Right lobe of liver (tissue), 6 donors: Measurements from ENCODE around the gene SEC14L5. TPM values are rescaled to one million over a fixed set of nuclear protein-coding genes. Genes with fewer than 3 reads are reported as not detected.
"Not testable (repeated sequence)": the region's sequence is repeated elsewhere in the genome, so short reads cannot be mapped to it uniquely, and the experiment has no call there.

Experiments used
- ATAC-seq, 4 donors: fragments of 200-7000 bp; cut with Tn5 transposase; one replicate each; pipeline ENCODE4 v1.9.1; 2020; ENCODE audit warnings: mild to moderate bottlenecking in 4 of 4, moderate library complexity in 4 of 4
- DNase-seq, 3 donors: peaks; one replicate each; pipeline ENCODE4 v3.0.0-alpha.2; 2020
- H3K27ac ChIP-seq, 3 donors: fragments of 200-600 bp; one replicate each; pipeline ENCODE4 v1.8.0; 2022
- H3K27me3 ChIP-seq, 2 donors: fragments of 200-600 bp; one replicate each; pipeline ENCODE4 v1.8.0; 2022
- H3K36me3 ChIP-seq, 4 donors: fragments of 200-600 bp; sonication (generic) in 1 of 4; one replicate each; pipeline versions ENCODE4 v1.5.1 to v1.8.0; 2017 to 2022; ENCODE audit warnings: control low read depth in 1 of 4
- H3K4me1 ChIP-seq, 4 donors: fragments of 200-600 bp; sonication (generic) in 1 of 4; one replicate each; pipeline versions ENCODE4 v1.5.1 to v1.8.0; 2017 to 2022; ENCODE audit warnings: control low read depth in 1 of 4
- H3K4me3 ChIP-seq, 3 donors: fragments of 200-600 bp; one replicate each; pipeline ENCODE4 v1.8.0; 2022
- H3K9me3 ChIP-seq, 4 donors: fragments of 200-600 bp; sonication (generic) in 1 of 4; one replicate each; pipeline versions ENCODE4 v1.5.1 to v1.8.0; 2017 to 2022; ENCODE audit warnings: control low read depth in 1 of 4
- POLR2A ChIP-seq: fragments of 450-650 bp; IDR thresholded peaks from one replicate; pipeline ENCODE4 v1.6.1; 2017; ENCODE audit warnings: antibody characterized with exemption, mild to moderate bottlenecking
- WGBS: methylation state at CpG from one replicate; pipeline ENCODE4 v1.1.6; 2018; ENCODE audit warnings: low coverage, low lambda C conversion rate; ENCODE audit not compliant: insufficient coverage; ENCODE audit errors: missing lambda C conversion rate; 5-methylcytosine and 5-hydroxymethylcytosine counted together
- intact Hi-C, 2 donors: fragments of 100-400 bp; cut with DNase I; formaldehyde crosslinking; loops; one replicate each; pipeline versions ENCODE4 v1.11.2 to v1.14.1; 2022
- total RNA-seq, 6 experiments: library from RNA; depleted of rRNA in 2 of 6; stranded (reverse); fragments of >200 nt in 2 of 6; fragmentation: NEBNext Ultra II Directional in 3 of 6; extraction: Animal tissue kit (Norgen Biotek cat#: 25700) in 3 of 6; gene quantifications; one replicate each; pipeline versions ENCODE4 v1.1.0 to v1.2.4, GENCODE V29; 2016 to 2023
- TF ChIP-seq, protein P1 (sequence below), 4 donors: fragments of 200-600 bp in 3 of 4; fragments of 450-650 bp in 1 of 4; IDR thresholded peaks; one replicate each; pipeline versions ENCODE4 v1.5.1 to v1.8.0; 2016 to 2022; ENCODE audit warnings: antibody characterized with exemption in 4 of 4, mild to moderate bottlenecking in 2 of 4
- donor health status: DM: no; HTN: yes; CAD: no.
- donor health status: DM: no; HTN: no; CAD: no.
- donor health status: DM: no; HTN: no; CAD: no.
- donor health status: DM: no; HTN: yes; CAD: no.
- donor health status: DM: no; HTN: yes; CAD: no.

Gene SEC14L5
- total RNA-seq, 6 experiments from 2014 or later: 0.09 to 1.1 (median 0.60) TPM; not detected in 1

DNA sequence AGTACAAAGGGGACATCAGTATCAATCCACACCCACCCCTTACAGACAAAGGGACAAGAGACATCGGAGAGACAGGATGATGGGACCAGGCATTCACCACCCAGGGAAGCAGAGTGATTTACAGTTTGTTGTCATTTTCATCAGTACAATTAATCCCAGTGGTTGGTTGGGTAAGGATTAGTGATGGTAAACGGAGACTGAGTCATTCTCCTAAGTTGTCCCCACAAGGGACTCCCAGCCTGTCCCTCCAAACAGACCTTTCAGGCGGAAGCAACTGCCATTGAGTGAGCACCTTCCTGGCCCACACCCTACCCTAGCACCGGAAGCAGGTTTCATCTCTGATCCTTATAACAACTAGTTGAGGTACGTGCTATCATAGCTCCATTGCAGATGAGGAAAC lies 32.3 kb upstream of the SEC14L5 start:
- ATAC-seq (no peak), DNase-seq (no peak)
- no peak overlapping the region for H3K4me3 ChIP-seq
- H3K27ac ChIP-seq: no peak overlapping the region
- H3K4me1 ChIP-seq: peaks cover 0 to 18% (median 9%) of the 10 kb centered on the region in 4 donors
- 71% methylated on average over 2 of the region's 5 CpGs for WGBS
- H3K9me3 ChIP-seq: no peaks in the 10 kb centered on the region
- H3K36me3 ChIP-seq: no peaks in the 10 kb centered on the region
- TF ChIP-seq, protein P1, sequence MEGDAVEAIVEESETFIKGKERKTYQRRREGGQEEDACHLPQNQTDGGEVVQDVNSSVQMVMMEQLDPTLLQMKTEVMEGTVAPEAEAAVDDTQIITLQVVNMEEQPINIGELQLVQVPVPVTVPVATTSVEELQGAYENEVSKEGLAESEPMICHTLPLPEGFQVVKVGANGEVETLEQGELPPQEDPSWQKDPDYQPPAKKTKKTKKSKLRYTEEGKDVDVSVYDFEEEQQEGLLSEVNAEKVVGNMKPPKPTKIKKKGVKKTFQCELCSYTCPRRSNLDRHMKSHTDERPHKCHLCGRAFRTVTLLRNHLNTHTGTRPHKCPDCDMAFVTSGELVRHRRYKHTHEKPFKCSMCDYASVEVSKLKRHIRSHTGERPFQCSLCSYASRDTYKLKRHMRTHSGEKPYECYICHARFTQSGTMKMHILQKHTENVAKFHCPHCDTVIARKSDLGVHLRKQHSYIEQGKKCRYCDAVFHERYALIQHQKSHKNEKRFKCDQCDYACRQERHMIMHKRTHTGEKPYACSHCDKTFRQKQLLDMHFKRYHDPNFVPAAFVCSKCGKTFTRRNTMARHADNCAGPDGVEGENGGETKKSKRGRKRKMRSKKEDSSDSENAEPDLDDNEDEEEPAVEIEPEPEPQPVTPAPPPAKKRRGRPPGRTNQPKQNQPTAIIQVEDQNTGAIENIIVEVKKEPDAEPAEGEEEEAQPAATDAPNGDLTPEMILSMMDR (IDR thresholded peaks at IDR 0.05): no peak
- no peak for TF ChIP-seq POLR2A
- intact Hi-C loops: no loop called here
- H3K27me3 ChIP-seq: no peaks in the 10 kb centered on the region

DNA sequence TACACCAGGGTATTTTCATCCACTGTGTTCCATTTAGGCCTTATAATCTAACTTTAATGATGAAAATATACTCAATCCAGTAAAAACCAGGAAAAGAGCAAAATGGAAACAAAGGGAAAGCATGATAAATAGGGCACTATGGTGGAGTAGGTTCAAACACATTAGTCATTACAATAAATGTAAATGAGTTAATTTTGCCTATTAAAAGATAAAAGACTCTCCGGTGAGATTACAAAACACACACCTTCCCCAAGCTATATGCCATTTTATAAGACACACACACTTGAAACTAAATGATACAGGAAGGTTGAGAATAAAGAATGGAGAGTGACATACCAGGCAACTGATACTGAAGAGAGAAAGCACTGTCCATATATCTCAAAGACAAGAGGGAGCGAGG lies 31.2 kb upstream of the SEC14L5 start:
- H3K36me3 ChIP-seq: no peaks in the 10 kb centered on the region
- WGBS: 100% methylated on average over 2 of the region's 2 CpGs
- H3K9me3 ChIP-seq: no peaks in the 10 kb centered on the region
- intact Hi-C loops: no loop called here
- H3K27me3 ChIP-seq: no peaks in the 10 kb centered on the region
- H3K4me3 ChIP-seq: no peak overlapping the region
- DNase-seq (no peak), ATAC-seq (no peak)
- H3K4me1 ChIP-seq: peaks cover 0 to 18% (median 9%) of the 10 kb centered on the region in 4 donors
- no peak for TF ChIP-seq POLR2A
- no peak overlapping the region for H3K27ac ChIP-seq

DNA sequence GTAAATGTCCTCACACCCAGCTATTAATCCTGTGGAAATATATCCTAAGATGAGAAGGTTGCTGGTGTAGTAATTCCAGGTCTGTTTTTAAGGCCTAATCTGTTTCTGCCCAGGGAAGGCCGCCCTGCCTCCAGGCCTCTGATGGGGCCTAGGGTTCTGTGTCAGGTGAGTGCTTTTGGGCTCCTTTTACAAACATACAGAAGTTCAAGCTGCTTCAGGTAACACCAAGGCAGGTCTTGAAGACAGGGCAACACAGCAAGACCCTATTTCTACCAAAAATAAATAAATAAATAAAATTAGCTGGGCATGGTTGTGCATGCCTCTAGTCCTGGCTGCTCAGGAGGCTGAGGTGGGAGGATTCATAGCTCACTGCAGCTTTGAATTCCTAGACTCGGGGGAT lies 30.5 kb upstream of the SEC14L5 start:
- intact Hi-C loops: no loop called here
- Histone ChIP-seq H3K9me3 (no peaks in the 10 kb centered on the region), H3K4me1 (peaks cover 0 to 18% (median 9%) of the 10 kb centered on the region in 4 donors), H3K4me3 (no peak overlapping the region), H3K36me3 (no peaks in the 10 kb centered on the region), H3K27me3 (no peaks in the 10 kb centered on the region), H3K27ac (no peak overlapping the region)
- WGBS: 18% methylated on average over 1 of the region's 2 CpGs
- DNase-seq (no peak), ATAC-seq (no peak)
- TF ChIP-seq POLR2A: no peak
- TF ChIP-seq, protein P1 (IDR thresholded peaks at IDR 0.05): no peak

DNA sequence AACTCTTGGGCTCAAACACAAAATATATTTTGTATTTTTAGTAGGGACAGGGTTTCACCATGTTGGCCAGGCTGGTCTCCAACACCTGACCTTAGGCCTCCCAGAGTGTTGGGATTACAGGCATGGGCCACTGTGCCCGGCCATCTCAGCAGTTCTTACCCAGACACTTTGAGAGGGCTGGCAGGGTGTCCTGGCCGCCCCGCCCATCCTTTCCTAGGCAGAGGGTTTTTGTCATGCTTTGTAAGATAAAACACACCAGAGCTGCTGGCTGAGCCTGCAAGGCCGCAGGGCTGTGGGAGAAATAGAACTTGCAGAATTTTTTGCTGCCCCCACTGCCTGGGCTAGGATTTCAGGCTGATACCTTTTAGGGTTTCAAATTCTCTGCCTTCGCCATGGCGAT lies 29.9 kb upstream of the SEC14L5 start:
- no peak for ATAC-seq
- intact Hi-C loops: no loop called here
- no peak overlapping the region for H3K27ac ChIP-seq

DNA sequence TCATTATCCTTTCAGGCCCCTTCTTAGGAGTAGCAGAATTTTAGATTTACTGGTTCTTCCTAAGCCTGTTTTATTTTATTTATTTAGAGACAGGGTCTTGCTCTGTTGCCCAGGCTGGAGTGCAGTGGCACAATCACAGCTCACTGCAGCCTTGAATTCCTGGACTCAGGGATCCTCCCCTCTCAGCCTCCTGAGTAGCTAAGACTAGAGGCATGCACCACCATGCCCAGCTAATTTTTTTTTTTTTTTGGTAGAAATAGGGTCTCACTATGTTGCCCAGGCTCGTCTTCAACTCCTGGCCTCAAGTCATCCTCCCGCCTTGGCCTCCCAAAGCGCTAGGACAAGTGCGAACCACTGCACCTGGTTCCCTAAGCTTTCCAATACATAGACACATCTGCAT lies 28.5 kb upstream of the SEC14L5 start:
- H3K36me3 ChIP-seq, intact Hi-C loops, DNase-seq, H3K27ac ChIP-seq, H3K9me3 ChIP-seq, H3K4me3 ChIP-seq, ATAC-seq, H3K27me3 ChIP-seq: not testable (repeated sequence)
- WGBS: 100% methylated on average over 2 of the region's 4 CpGs
- H3K4me1 ChIP-seq: peaks cover 0 to 22% (median 10%) of the 10 kb centered on the region in 4 donors

More for the DNA sequence above, 29.9 kb upstream of the SEC14L5 start:
- Histone ChIP-seq H3K9me3 (no peaks in the 10 kb centered on the region), H3K27me3 (no peaks in the 10 kb centered on the region), H3K4me3 (no peak overlapping the region), H3K36me3 (no peaks in the 10 kb centered on the region), H3K4me1 (peaks cover 0 to 18% (median 9%) of the 10 kb centered on the region in 4 donors)
- WGBS: 80% methylated on average over 3 of the region's 6 CpGs
- no peak for DNase-seq
- no peak for TF ChIP-seq POLR2A
- TF ChIP-seq, protein P1 (IDR thresholded peaks at IDR 0.05): no peak

DNA sequence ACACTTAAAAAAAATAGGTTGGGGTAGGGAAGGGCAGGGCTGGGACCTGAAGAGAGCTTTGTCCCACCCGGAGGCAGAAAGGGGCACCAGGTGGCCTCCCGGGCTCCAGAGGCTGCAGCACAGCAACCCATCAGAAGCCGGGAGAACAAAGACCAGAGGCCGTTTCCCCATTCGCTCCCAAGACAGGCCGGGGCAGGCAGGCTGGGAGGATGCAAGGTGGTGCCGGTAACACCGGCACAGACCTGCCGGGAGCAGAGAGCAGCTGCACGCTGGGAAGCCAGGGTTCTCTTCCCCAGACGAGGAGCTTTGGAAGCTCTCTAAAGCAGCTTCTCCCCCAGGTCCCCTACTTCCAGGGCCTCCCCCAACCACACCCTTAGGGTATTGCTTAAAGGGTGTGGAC lies 26.7 kb upstream of the SEC14L5 start:
- TF ChIP-seq POLR2A: no peak
- TF ChIP-seq, protein P1 (IDR thresholded peaks at IDR 0.05): no peak
- H3K9me3 ChIP-seq: no peaks in the 10 kb centered on the region
- no peaks in the 10 kb centered on the region for H3K27me3 ChIP-seq
- H3K27ac ChIP-seq: no peak overlapping the region
- DNase-seq: no peak
- H3K4me1 ChIP-seq: peaks cover 0 to 20% (median 5%) of the 10 kb centered on the region in 4 donors
- H3K4me3 ChIP-seq: no peak overlapping the region
- 75% methylated on average over 5 of the region's 11 CpGs for WGBS
- ATAC-seq: no peak
- intact Hi-C loops: no loop called here
- H3K36me3 ChIP-seq: no peaks in the 10 kb centered on the region
